Thyroid gland (tissue), 4 donors: ENCODE data around the gene SCUBE3.

Experiments
- POLR2A ChIP-seq, 2 donors: fragments of 450-650 bp; IDR thresholded peaks; one replicate each; pipeline ENCODE4 v1.6.1; 2017; ENCODE audit warnings: antibody characterized with exemption in 2 of 2, mild to moderate bottlenecking in 2 of 2, moderate library complexity in 1 of 2
- TF ChIP-seq, protein P1 (sequence below), 6 experiments: fragments of 200-600 bp in 3 of 6; fragments of 450-650 bp in 3 of 6; sonication (generic) in 3 of 6; IDR thresholded peaks; one replicate each; pipeline ENCODE4 v1.5.1; 2016 to 2019; ENCODE audit warnings: antibody characterized with exemption in 6 of 6, mild to moderate bottlenecking in 2 of 6, inconsistent platforms in 1 of 6, moderate library complexity in 1 of 6

- TF ChIP-seq, protein P1, sequence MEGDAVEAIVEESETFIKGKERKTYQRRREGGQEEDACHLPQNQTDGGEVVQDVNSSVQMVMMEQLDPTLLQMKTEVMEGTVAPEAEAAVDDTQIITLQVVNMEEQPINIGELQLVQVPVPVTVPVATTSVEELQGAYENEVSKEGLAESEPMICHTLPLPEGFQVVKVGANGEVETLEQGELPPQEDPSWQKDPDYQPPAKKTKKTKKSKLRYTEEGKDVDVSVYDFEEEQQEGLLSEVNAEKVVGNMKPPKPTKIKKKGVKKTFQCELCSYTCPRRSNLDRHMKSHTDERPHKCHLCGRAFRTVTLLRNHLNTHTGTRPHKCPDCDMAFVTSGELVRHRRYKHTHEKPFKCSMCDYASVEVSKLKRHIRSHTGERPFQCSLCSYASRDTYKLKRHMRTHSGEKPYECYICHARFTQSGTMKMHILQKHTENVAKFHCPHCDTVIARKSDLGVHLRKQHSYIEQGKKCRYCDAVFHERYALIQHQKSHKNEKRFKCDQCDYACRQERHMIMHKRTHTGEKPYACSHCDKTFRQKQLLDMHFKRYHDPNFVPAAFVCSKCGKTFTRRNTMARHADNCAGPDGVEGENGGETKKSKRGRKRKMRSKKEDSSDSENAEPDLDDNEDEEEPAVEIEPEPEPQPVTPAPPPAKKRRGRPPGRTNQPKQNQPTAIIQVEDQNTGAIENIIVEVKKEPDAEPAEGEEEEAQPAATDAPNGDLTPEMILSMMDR (IDR thresholded peaks at IDR 0.05), result no peak
- no peak for TF ChIP-seq POLR2A (IDR thresholded peaks at IDR 0.05)
These were observed 17.2 kb downstream of the SCUBE3 start for GRCh38 chr6:35230950-35231349.
